ENCODE results near the gene ASAP3.

- TF ChIP-seq CTCF (conservative IDR thresholded peaks at IDR 0.05; ENCODE audit: low read depth in 2 of 2), result no peak
- no peak for TF ChIP-seq STAT1 (IDR thresholded peaks at IDR 0.05; ENCODE audit: unreplicated experiment)
- no peak for TF ChIP-seq EZH2phosphoT487 (IDR thresholded peaks at IDR 0.05; ENCODE audit: unreplicated experiment)
- no peak for TF ChIP-seq EZH2 (IDR thresholded peaks at IDR 0.05; ENCODE audit: low read depth, unreplicated experiment)
- no peak for TF ChIP-seq REST (IDR thresholded peaks at IDR 0.05; ENCODE audit: unreplicated experiment)
- no peak for TF ChIP-seq JUNB (IDR thresholded peaks at IDR 0.05; ENCODE audit: unreplicated experiment)
- TF ChIP-seq POLR2AphosphoS5 (IDR thresholded peaks at IDR 0.05; ENCODE audit: low read depth), result no peak
- no peak for TF ChIP-seq ZNF331 (CRISPR knock-in tag; IDR thresholded peaks at IDR 0.05; ENCODE audit: low read depth)
- no peak for TF ChIP-seq ETS1 (IDR thresholded peaks at IDR 0.05)
Measured at GRCh38 chr1:23442751-23443150, 41.2 kb downstream of the ASAP3 start.
